ENCODE measurements around the gene RFTN1.

- TF ChIP-seq FOXM1 (IDR thresholded peaks at IDR 0.05; ENCODE audit: borderline replicate concordance) (no peak), CTBP1 (IDR thresholded peaks at IDR 0.05; ENCODE audit: borderline replicate concordance) (no peak), NFRKB (IDR thresholded peaks at IDR 0.05) (no peak), BHLHE40 (IDR thresholded peaks at IDR 0.05; ENCODE audit: borderline replicate concordance) (no peak), ZNF384 (IDR thresholded peaks at IDR 0.05) (no peak), ARNT (IDR thresholded peaks at IDR 0.05) (no peak), TARDBP (IDR thresholded peaks at IDR 0.05) (no peak), FOXK2 (IDR thresholded peaks at IDR 0.05) (no peak)
Observed at GRCh38 chr3:16463119-16463518, 50.4 kb downstream of the RFTN1 start.

Measured in HEK293T (cell line).